ENCODE data around the gene CMTM4.
A peak's percentile ranks its signal among the peaks of the same experiment; 100 is the strongest.

The CMTM4 gene

GRCh38 chr16:66590322-66590721 lies 106.2 kb downstream of the CMTM4 start:
- DNase-seq (ENCODE audit: extremely low read depth, insufficient read length) = no peak
- Histone ChIP-seq H3K27me3 (replicated peaks; ENCODE audit: control insufficient read depth, insufficient read depth, low read length) (no peaks in the 10 kb centered on the region; the same call in 1 of the 2 replicates), H3K36me3 (ENCODE audit: control insufficient read depth, insufficient read depth, low read length) (no peaks in the 10 kb centered on the region), H3K4me3 (replicated peaks; ENCODE audit: low read depth, low read length) (no peak overlapping the region)
- TF ChIP-seq CTCF (IDR thresholded peaks at IDR 0.05; ENCODE audit: insufficient read depth, low read length, poor library complexity, severe bottlenecking) = no peak

GRCh38 chr16:66588981-66589713 lies 107.4 kb downstream of the CMTM4 start:
- Histone ChIP-seq H3K27me3 (replicated peaks; ENCODE audit: control insufficient read depth, insufficient read depth, low read length) (no peaks in the 10 kb centered on the region; the same call in 1 of the 2 replicates), H3K4me3 (replicated peaks; ENCODE audit: low read depth, low read length) (no peak overlapping the region), H3K36me3 (ENCODE audit: control insufficient read depth, insufficient read depth, low read length) (no peaks in the 10 kb centered on the region)
- peak; percentile 56 for DNase-seq (ENCODE audit: extremely low read depth, insufficient read length)
- TF ChIP-seq CTCF (IDR thresholded peaks at IDR 0.05; ENCODE audit: insufficient read depth, low read length, poor library complexity, severe bottlenecking) = peak; percentile 96

- H3K36me3 ChIP-seq (ENCODE audit: control insufficient read depth, insufficient read depth, low read length) = no peaks in the 10 kb centered on the region
- TF ChIP-seq CTCF (IDR thresholded peaks at IDR 0.05; ENCODE audit: insufficient read depth, low read length, poor library complexity, severe bottlenecking) = no peak
- no peak for DNase-seq (ENCODE audit: extremely low read depth, insufficient read length)
- no peaks in the 10 kb centered on the region; the same call in 1 of the 2 replicates for H3K27me3 ChIP-seq (replicated peaks; ENCODE audit: control insufficient read depth, insufficient read depth, low read length)
- H3K4me3 ChIP-seq (replicated peaks; ENCODE audit: low read depth, low read length) = no peak overlapping the region
Measured at GRCh38 chr16:66587881-66588600, 108.5 kb downstream of the CMTM4 start.

- DNase-seq (ENCODE audit: extremely low read depth, insufficient read length) = no peak
Measured at GRCh38 chr16:66585481-66586239, 110.9 kb downstream of the CMTM4 start.

More at GRCh38 chr16:66585481-66586239, 110.9 kb downstream of the CMTM4 start:
- H3K36me3 ChIP-seq (ENCODE audit: control insufficient read depth, insufficient read depth, low read length) = no peaks in the 10 kb centered on the region
- H3K27me3 ChIP-seq (replicated peaks; ENCODE audit: control insufficient read depth, insufficient read depth, low read length) = no peaks in the 10 kb centered on the region; the same call in 1 of the 2 replicates
- no peak overlapping the region for H3K4me3 ChIP-seq (replicated peaks; ENCODE audit: low read depth, low read length)
- TF ChIP-seq CTCF (IDR thresholded peaks at IDR 0.05; ENCODE audit: insufficient read depth, low read length, poor library complexity, severe bottlenecking) = no peak

Measured in GM06990 (cell line).